H1 (cell line): Measurements from ENCODE around the gene PUS3. TPM values are rescaled to one million over a fixed set of nuclear protein-coding genes. Genes with fewer than 3 reads are reported as not detected.

ENCODE experiments used
- CTCF ChIA-PET: fragments of 300-600 bp; sonication (Branson Sonifier 250); formaldehyde crosslinking; loops from one replicate; lab custom pipeline; 2021; ENCODE audit not compliant: partially characterized antibody; lab: Charles Lee
- POLR2A ChIA-PET: fragments of 300-600 bp; sonication (Branson Sonifier 250); formaldehyde crosslinking; loops from one replicate; lab custom pipeline; 2021; ENCODE audit warnings: inconsistent platforms; ENCODE audit not compliant: partially characterized antibody; lab: Charles Lee
- DNase-seq, 2 experiments: peaks; one replicate each; pipeline versions ENCODE4 v3.0.0 to v3.0.0-alpha.2; 2010 to 2022; ENCODE audit warnings: low spot score in 2 of 2, low read depth in 1 of 2, mixed read lengths in 1 of 2
- FAIRE-seq: peaks from 2 replicates; lab custom pipeline; 2011; peaks lifted over from hg19 to GRCh38; lab: Jason Lieb, UNC
- H2AFZ ChIP-seq: 2 replicates; pipeline ENCODE4 v1.8.1; 2012; ENCODE audit warnings: low read length, inconsistent platforms
- H2AK5ac ChIP-seq: 2 replicates; pipeline ENCODE4 v1.6.1; 2013; ENCODE audit warnings: low read depth, low read length
- H2BK120ac ChIP-seq: replicated peaks from 2 replicates; pipeline ENCODE3; 2013; ENCODE audit warnings: low read depth, low read length, inconsistent platforms
- H2BK12ac ChIP-seq: 2 replicates; pipeline ENCODE4 v1.6.1; 2013; ENCODE audit warnings: low read depth, low read length
- H2BK15ac ChIP-seq: 2 replicates; pipeline ENCODE4 v1.6.1; 2013; ENCODE audit warnings: low read length
- H2BK20ac ChIP-seq: 2 replicates; pipeline ENCODE4 v1.6.1; 2013; ENCODE audit warnings: low read length
- H2BK5ac ChIP-seq: 2 replicates; pipeline ENCODE4 v1.6.1; 2013; ENCODE audit warnings: low read depth, low read length
- H3K14ac ChIP-seq: 2 replicates; pipeline ENCODE4 v1.6.1; 2013; ENCODE audit warnings: inconsistent platforms; ENCODE audit not compliant: insufficient read length
- H3K18ac ChIP-seq: 2 replicates; pipeline ENCODE4 v1.6.1; 2013; ENCODE audit warnings: low read length; ENCODE audit errors: extremely low read depth
- H3K23ac ChIP-seq: 2 replicates; pipeline ENCODE4 v1.6.1; 2013; ENCODE audit warnings: inconsistent platforms; ENCODE audit not compliant: insufficient read length
- H3K23me2 ChIP-seq: 2 replicates; pipeline ENCODE4 v1.6.1; 2013; ENCODE audit warnings: low read depth, low read length
- H3K27ac ChIP-seq: 2 replicates; pipeline ENCODE4 v1.6.1; 2011; ENCODE audit warnings: low read depth, low read length, inconsistent platforms
- H3K27me3 ChIP-seq, 4 experiments: replicated peaks in 1 of 4; 1 replicate in 1 of 4; 2 replicates in 3 of 4; pipeline versions ENCODE4 v1.6.1 to v1.8.1; 2011 to 2013; ENCODE audit warnings: low read length in 3 of 4, mild to moderate bottlenecking in 3 of 4, inconsistent platforms in 2 of 4, mixed read lengths in 2 of 4, moderate library complexity in 1 of 4; ENCODE audit not compliant: control insufficient read depth in 3 of 4, insufficient read depth in 3 of 4; ENCODE audit errors: extremely low read depth in 1 of 4
- H3K36me3 ChIP-seq, 4 experiments: 2 replicates each; pipeline versions ENCODE4 v1.6.1 to v1.8.1; 2011 to 2013; ENCODE audit warnings: mild to moderate bottlenecking in 4 of 4, low read length in 3 of 4, moderate library complexity in 2 of 4, control low read depth in 1 of 4, inconsistent platforms in 1 of 4; ENCODE audit not compliant: insufficient read depth in 4 of 4, control insufficient read depth in 2 of 4
- H3K4ac ChIP-seq: replicated peaks from 2 replicates; pipeline ENCODE3; 2013; ENCODE audit warnings: low read length, low read depth, mixed read lengths, inconsistent platforms; ENCODE audit not compliant: insufficient read length
- H3K4me1 ChIP-seq, 4 experiments: replicated peaks in 1 of 4; 1 replicate in 1 of 4; 2 replicates in 3 of 4; pipeline versions ENCODE4 v1.6.1 to v1.8.1; 2011 to 2013; ENCODE audit warnings: low read length in 3 of 4, inconsistent platforms in 2 of 4, mixed read lengths in 1 of 4; ENCODE audit not compliant: insufficient read depth in 4 of 4, control insufficient read depth in 3 of 4
- H3K4me2 ChIP-seq, 2 experiments: 2 replicates each; pipeline versions ENCODE4 v1.6.1 to v1.8.1; 2011 to 2013; ENCODE audit warnings: low read depth in 2 of 2, low read length in 2 of 2, control low read depth in 1 of 2, inconsistent platforms in 1 of 2, mild to moderate bottlenecking in 1 of 2; ENCODE audit not compliant: insufficient read depth in 1 of 2
- H3K4me3 ChIP-seq, 4 experiments: fragments of 200-600, 300-600 bp in 1 of 4; sonication (generic), shearing (Covaris generic), sonication (Bioruptor Twin) in 1 of 4; 2 replicates each; pipeline versions ENCODE4 v1.5.1 to v1.8.1; 2011 to 2016; ENCODE audit warnings: low read length in 4 of 4, low read depth in 3 of 4, control low read depth in 2 of 4, inconsistent platforms in 2 of 4, mild to moderate bottlenecking in 2 of 4, mixed read lengths in 1 of 4, moderate library complexity in 1 of 4; ENCODE audit not compliant: insufficient read depth in 2 of 4; ENCODE audit errors: extremely low read depth in 1 of 4
- H3K56ac ChIP-seq: replicated peaks from 2 replicates; pipeline ENCODE3; 2013; ENCODE audit warnings: low read depth, mild to moderate bottlenecking, mixed read lengths, low read length, inconsistent platforms; ENCODE audit not compliant: insufficient read length
- H3K79me1 ChIP-seq: 2 replicates; pipeline ENCODE4 v1.6.1; 2013; ENCODE audit warnings: low read depth, low read length, control low read depth
- H3K79me2 ChIP-seq, 2 experiments: 2 replicates each; pipeline versions ENCODE4 v1.6.1 to v1.8.1; 2012 to 2013; ENCODE audit warnings: low read length in 2 of 2, mild to moderate bottlenecking in 2 of 2, inconsistent platforms in 1 of 2; ENCODE audit not compliant: insufficient read depth in 2 of 2, control insufficient read depth in 1 of 2
- H3K9ac ChIP-seq, 4 experiments: replicated peaks in 1 of 4; 1 replicate in 1 of 4; 2 replicates in 3 of 4; pipeline versions ENCODE4 v1.6.1 to v1.8.1; 2011 to 2013; ENCODE audit warnings: low read depth in 3 of 4, low read length in 3 of 4, control low read depth in 2 of 4, mild to moderate bottlenecking in 2 of 4, moderate library complexity in 2 of 4, inconsistent platforms in 1 of 4; ENCODE audit errors: extremely low read depth in 1 of 4
- H3K9me3 ChIP-seq, 2 experiments: 2 replicates each; pipeline versions ENCODE4 v1.6.1 to v1.8.1; 2012 to 2013; ENCODE audit warnings: mild to moderate bottlenecking in 2 of 2, moderate library complexity in 2 of 2, control low read depth in 1 of 2, inconsistent platforms in 1 of 2, low read depth in 1 of 2, low read length in 1 of 2, mixed read lengths in 1 of 2; ENCODE audit not compliant: insufficient read depth in 2 of 2
- H4K20me1 ChIP-seq, 2 experiments: replicated peaks in 1 of 2; 2 replicates each; pipeline versions ENCODE3 to v1.8.1; 2011 to 2013; ENCODE audit warnings: inconsistent platforms in 2 of 2, low read length in 2 of 2, mild to moderate bottlenecking in 1 of 2; ENCODE audit not compliant: insufficient read depth in 2 of 2, control insufficient read depth in 1 of 2
- H4K5ac ChIP-seq: 2 replicates; pipeline ENCODE4 v1.6.1; 2013; ENCODE audit warnings: low read length, low read depth, mixed read lengths, inconsistent platforms; ENCODE audit not compliant: insufficient read length
- H4K8ac ChIP-seq: 2 replicates; pipeline ENCODE4 v1.8.0; 2013; ENCODE audit warnings: mild to moderate bottlenecking, moderate library complexity, low read length, inconsistent platforms; ENCODE audit not compliant: insufficient read depth; ENCODE audit errors: extremely low read depth
- H4K91ac ChIP-seq: replicated peaks from 2 replicates; pipeline ENCODE3; 2013; ENCODE audit warnings: low read length, mixed read lengths, inconsistent platforms; ENCODE audit not compliant: insufficient read length
- NRF1 ChIP-seq: IDR thresholded peaks from 2 replicates; pipeline ENCODE4 v1.6.1; 2011; ENCODE audit warnings: mild to moderate bottlenecking, low read depth, low read length, improper control_type of control experiment
- RNF2 ChIP-seq: fragments of 200-900, 300-1000 bp; sonication (generic); IDR thresholded peaks from 2 replicates; pipeline ENCODE4 v1.7.1; 2016; ENCODE audit warnings: borderline replicate concordance, low read depth, mild to moderate bottlenecking, antibody characterized with exemption, low read length; ENCODE audit not compliant: poor library complexity, severe bottlenecking; ENCODE audit errors: missing control alignments
- RXRA ChIP-seq: IDR thresholded peaks from 2 replicates; pipeline ENCODE4 v1.6.1; 2011; ENCODE audit warnings: low read depth, mild to moderate bottlenecking, low read length, moderate library complexity; ENCODE audit not compliant: insufficient read depth
- TAF1 ChIP-seq: IDR thresholded peaks from 2 replicates; pipeline ENCODE4 v1.6.1; 2011; ENCODE audit warnings: mild to moderate bottlenecking, low read depth, low read length
- TEAD4 ChIP-seq: IDR thresholded peaks from 2 replicates; pipeline ENCODE4 v1.6.1; 2012; ENCODE audit warnings: low read depth, low read length, inconsistent platforms, mixed read lengths
- WGBS, 2 experiments: shearing (Covaris generic) in 1 of 2; methylation state at CpG; one replicate each; pipeline versions ENCODE4 v1.1.6 to v1.1.7; 2013 to 2015; ENCODE audit warnings: low lambda C conversion rate in 2 of 2, mixed read lengths in 2 of 2, inconsistent platforms in 1 of 2, low coverage in 1 of 2, missing lambda C conversion rate in 1 of 2; ENCODE audit not compliant: insufficient replicate concordance in 2 of 2, insufficient coverage in 1 of 2, insufficient read length in 1 of 2; ENCODE audit errors: extremely low coverage in 1 of 2, missing lambda C conversion rate in 1 of 2; 5-methylcytosine and 5-hydroxymethylcytosine counted together
- polyA plus RNA-seq, 7 experiments: library from polyadenylated mRNA; depleted of rRNA in 3 of 7; stranded (reverse) in 5 of 7; unstranded in 2 of 7; fragments of >200 nt in 5 of 7; fragments of 200-250 nt in 2 of 7; gene quantifications; 1 replicate in 5 of 7; 2 replicates in 1 of 7; 4 replicates in 1 of 7; pipeline versions ENCODE4 v1.2.1 to v1.2.3, GENCODE V29; 2011 to 2013; ENCODE audit warnings: missing spikeins in 2 of 7, mixed read lengths in 2 of 7
- total RNA-seq: library from RNA; stranded (reverse); fragmentation: NEBNext Ultra II Directional; extraction: Animal tissue kit (Norgen Biotek cat#: 25700); gene quantifications from 2 replicates; pipeline ENCODE4 v1.2.1, GENCODE V29; 2021

The PUS3 gene
- total and polyA plus RNA-seq, 2 of the 8 experiments (the other 6 are each of a cell fraction or from before 2014, with no cell fraction given), result 8.7 to 22.6 TPM

DNA sequence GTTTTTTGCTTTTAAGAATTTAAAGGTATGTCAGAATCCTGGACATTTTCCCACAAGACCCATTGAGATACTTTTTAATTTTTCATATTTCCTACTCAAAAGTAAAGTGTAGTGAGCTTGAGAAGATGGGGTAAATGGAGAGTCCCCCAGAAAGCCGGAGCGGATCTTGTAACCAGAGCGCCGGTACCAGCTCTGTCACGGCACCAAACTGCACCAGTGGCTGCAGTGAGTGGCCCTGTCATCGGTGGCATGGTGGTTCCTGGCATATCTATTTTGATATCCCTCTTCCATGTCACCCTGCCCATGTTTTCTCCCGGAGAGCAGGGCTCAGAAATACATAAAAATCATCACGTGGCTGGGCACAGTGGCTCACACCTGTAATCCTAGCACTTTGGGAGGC is 20.6 kb upstream of the PUS3 start:
- Histone ChIP-seq H3K56ac (no peak overlapping the region), H3K23me2 (no peaks in the 10 kb centered on the region), H4K8ac (no peak overlapping the region), H3K14ac (no peak overlapping the region), H3K27ac (no peak overlapping the region), H3K4me2 (no peak overlapping the region), H2AK5ac (no peak overlapping the region), H3K79me2 (no peaks in the 10 kb centered on the region), H3K36me3 (no peaks in the 10 kb centered on the region), H2AFZ (no peak overlapping the region), H2BK5ac (no peak overlapping the region), H4K20me1 (no peaks in the 10 kb centered on the region), H3K4ac (no peak overlapping the region), H4K91ac (no peak overlapping the region), H3K79me1 (no peaks in the 10 kb centered on the region), H3K23ac (no peak overlapping the region), H3K9ac (no peak overlapping the region), H3K9me3 (no peaks in the 10 kb centered on the region), H2BK12ac (no peak overlapping the region), H2BK120ac (no peak overlapping the region), H3K4me1 (no peaks in the 10 kb centered on the region; a peak in 1 of 7 replicates), H2BK15ac (no peak overlapping the region), H3K4me3 (no peak overlapping the region), H2BK20ac (no peak overlapping the region), H4K5ac (no peak overlapping the region), H3K27me3 (no peaks in the 10 kb centered on the region; a peak in 1 of 7 replicates), H3K18ac (no peak overlapping the region)
- ChIA-PET CTCF (interaction anchor here (0.7 to 5.8 kb wide), 12 partner anchors 9 to 568 kb away, joined by 3 to 118 read pairs (median 4); no protein-coding TSS in a partner anchor), POLR2A (interaction anchor here (1.4 kb wide), 1 partner anchor 12 kb away, joined by 3 read pairs; no protein-coding TSS in a partner anchor)
- FAIRE-seq (no peak), DNase-seq (no peak)
- TF ChIP-seq RNF2, result no peak
- no peak for TF ChIP-seq RXRA
- TF ChIP-seq NRF1, result no peak
- no peak for TF ChIP-seq TAF1
- TF ChIP-seq TEAD4, result no peak
- WGBS, 2 experiments, result 81% methylated on average over 8 of the region's 8 CpGs; no CpG with 5 or more reads in 1 of the 2 experiments
